Neural progenitor cell (in vitro differentiated cells): ENCODE results near the gene ERC2. TPM values are rescaled to one million over a fixed set of nuclear protein-coding genes. Genes with fewer than 3 reads are reported as not detected.

ENCODE experiments used
- DNase-seq: peaks from one replicate; pipeline ENCODE4 v3.0.0-alpha.2; 2016; ENCODE audit warnings: low spot score
- H2AFZ ChIP-seq: fragments of 200-600 bp; sonication (generic); replicated peaks from 2 replicates; pipeline ENCODE4 v1.6.1; 2016; ENCODE audit warnings: antibody characterized with exemption
- H3F3A ChIP-seq: fragments of 200-600 bp; sonication (generic); 2 replicates; pipeline ENCODE4 v1.6.1; 2016; ENCODE audit warnings: antibody characterized with exemption, low read depth
- H3K27ac ChIP-seq: fragments of 200-600 bp; sonication (generic); 2 replicates; pipeline ENCODE4 v1.5.1; 2016; ENCODE audit warnings: mild to moderate bottlenecking
- H3K27me3 ChIP-seq: fragments of 200-600 bp; sonication (generic); 2 replicates; pipeline ENCODE4 v1.6.1; 2016; ENCODE audit warnings: mild to moderate bottlenecking, moderate library complexity
- H3K36me3 ChIP-seq: fragments of 200-600 bp; sonication (generic); 2 replicates; pipeline ENCODE4 v1.5.1; 2016
- H3K4me1 ChIP-seq: fragments of 200-600 bp; sonication (generic); 2 replicates; pipeline ENCODE4 v1.6.1; 2016; ENCODE audit warnings: mixed run types
- H3K4me2 ChIP-seq: fragments of 200-600 bp; sonication (generic); 2 replicates; pipeline ENCODE4 v1.6.1; 2016
- H3K4me3 ChIP-seq: fragments of 200-600 bp; sonication (generic); 2 replicates; pipeline ENCODE4 v1.5.1; 2016
- H3K79me2 ChIP-seq: fragments of 200-600 bp; sonication (generic); 2 replicates; pipeline ENCODE4 v1.6.1; 2016; ENCODE audit warnings: low read depth
- H3K9ac ChIP-seq: fragments of 200-600 bp; sonication (generic); 2 replicates; pipeline ENCODE4 v1.6.1; 2016
- H3K9me3 ChIP-seq: fragments of 200-600 bp; sonication (generic); 2 replicates; pipeline ENCODE4 v1.5.1; 2016; ENCODE audit warnings: low read depth
- H4K20me1 ChIP-seq: fragments of 200-600 bp; sonication (generic); 2 replicates; pipeline ENCODE4 v1.6.1; 2016; ENCODE audit warnings: low read depth
- H3K27ac Mint-ChIP-seq: 3 replicates; pipeline ENCODE4 v1.8.0; 2021; ENCODE audit warnings: mixed read lengths
- H3K27me3 Mint-ChIP-seq: 2 replicates; pipeline ENCODE4 v1.8.0; 2022; ENCODE audit warnings: low read depth, mild to moderate bottlenecking, inconsistent platforms, moderate library complexity, mixed read lengths; ENCODE audit not compliant: insufficient read depth
- H3K36me3 Mint-ChIP-seq: 3 replicates; pipeline ENCODE4 v1.8.0; 2021; ENCODE audit warnings: mixed read lengths
- H3K4me1 Mint-ChIP-seq: 3 replicates; pipeline ENCODE4 v1.8.0; 2021; ENCODE audit warnings: mixed read lengths
- H3K4me3 Mint-ChIP-seq: 3 replicates; pipeline ENCODE4 v1.8.0; 2021; ENCODE audit warnings: mild to moderate bottlenecking, moderate library complexity, mixed read lengths
- H3K9me3 Mint-ChIP-seq: 3 replicates; pipeline ENCODE4 v1.8.0; 2020; ENCODE audit warnings: mixed read lengths
- EZH2 ChIP-seq: fragments of 200-600 bp; sonication (generic); IDR thresholded peaks from 2 replicates; pipeline ENCODE4 v1.6.1; 2017; ENCODE audit warnings: antibody characterized with exemption, mild to moderate bottlenecking, moderate library complexity
- EZH2phosphoT487 ChIP-seq: fragments of 200-600 bp; sonication (generic); IDR thresholded peaks from 2 replicates; pipeline ENCODE4 v1.6.1; 2017; ENCODE audit warnings: antibody characterized with exemption
- total RNA-seq: library from RNA; depleted of rRNA; stranded (reverse); fragments of >200 nt; gene quantifications from 2 replicates; pipeline ENCODE4 v1.2.3, GENCODE V29; 2015; ENCODE audit warnings: low replicate concordance
- TF ChIP-seq, protein P1 (sequence below): fragments of 200-600 bp; sonication (generic); IDR thresholded peaks from 2 replicates; pipeline ENCODE4 v1.5.1; 2017; ENCODE audit warnings: antibody characterized with exemption, mild to moderate bottlenecking

The ERC2 gene
- total RNA-seq, 1 donor from 2014 or later, result 24.8 TPM

- Histone ChIP-seq H3K36me3 (no peaks in the 10 kb centered on the region), H3F3A (peaks cover 9% of the 10 kb centered on the region), H4K20me1 (no peaks in the 10 kb centered on the region), H3K4me2 (no peak overlapping the region), H2AFZ (no peak overlapping the region), H3K4me1 (peaks cover 16% of the 10 kb centered on the region), H3K9me3 (no peaks in the 10 kb centered on the region), H3K9ac (no peak overlapping the region), H3K27me3 (no peaks in the 10 kb centered on the region), H3K79me2 (no peaks in the 10 kb centered on the region), H3K4me3 (no peak overlapping the region), H3K27ac (no peak overlapping the region)
- H3K4me3 Mint-ChIP-seq, result no peak overlapping the region
- H3K27me3 Mint-ChIP-seq, result peaks cover 8% of the 10 kb centered on the region
- peaks cover 14% of the 10 kb centered on the region for H3K4me1 Mint-ChIP-seq
- H3K36me3 Mint-ChIP-seq, result peaks cover 5% of the 10 kb centered on the region
- DNase-seq, result no peak
- no peak overlapping the region for H3K27ac Mint-ChIP-seq
- TF ChIP-seq EZH2phosphoT487 (no peak), EZH2 (no peak)
- TF ChIP-seq, protein P1, sequence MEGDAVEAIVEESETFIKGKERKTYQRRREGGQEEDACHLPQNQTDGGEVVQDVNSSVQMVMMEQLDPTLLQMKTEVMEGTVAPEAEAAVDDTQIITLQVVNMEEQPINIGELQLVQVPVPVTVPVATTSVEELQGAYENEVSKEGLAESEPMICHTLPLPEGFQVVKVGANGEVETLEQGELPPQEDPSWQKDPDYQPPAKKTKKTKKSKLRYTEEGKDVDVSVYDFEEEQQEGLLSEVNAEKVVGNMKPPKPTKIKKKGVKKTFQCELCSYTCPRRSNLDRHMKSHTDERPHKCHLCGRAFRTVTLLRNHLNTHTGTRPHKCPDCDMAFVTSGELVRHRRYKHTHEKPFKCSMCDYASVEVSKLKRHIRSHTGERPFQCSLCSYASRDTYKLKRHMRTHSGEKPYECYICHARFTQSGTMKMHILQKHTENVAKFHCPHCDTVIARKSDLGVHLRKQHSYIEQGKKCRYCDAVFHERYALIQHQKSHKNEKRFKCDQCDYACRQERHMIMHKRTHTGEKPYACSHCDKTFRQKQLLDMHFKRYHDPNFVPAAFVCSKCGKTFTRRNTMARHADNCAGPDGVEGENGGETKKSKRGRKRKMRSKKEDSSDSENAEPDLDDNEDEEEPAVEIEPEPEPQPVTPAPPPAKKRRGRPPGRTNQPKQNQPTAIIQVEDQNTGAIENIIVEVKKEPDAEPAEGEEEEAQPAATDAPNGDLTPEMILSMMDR, result no peak
- peaks cover 3% of the 10 kb centered on the region for H3K9me3 Mint-ChIP-seq
Measured at GRCh38 chr3:55604846-55605245, 863.4 kb downstream of the ERC2 start.

DNA sequence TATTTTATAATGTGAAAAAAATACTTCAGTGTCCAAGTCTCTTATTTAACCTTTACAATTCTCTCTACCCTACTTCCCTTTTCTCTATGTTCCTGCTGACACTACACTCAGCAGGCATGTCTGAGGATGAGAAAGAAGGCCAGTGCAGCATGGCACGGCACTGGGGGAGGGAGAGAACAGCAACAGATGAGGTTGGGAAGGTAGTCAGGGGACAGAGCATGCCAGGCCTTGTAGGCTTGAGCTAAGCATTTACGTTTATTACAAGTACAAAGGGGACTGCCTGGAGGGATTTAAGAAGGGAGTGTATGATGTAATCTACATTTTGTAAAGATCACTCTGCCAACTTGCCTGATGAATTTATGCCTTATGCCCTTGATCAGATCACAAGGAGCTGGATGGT, 863.9 kb downstream of the ERC2 start:
- Histone ChIP-seq H3K4me1 (peaks cover 16% of the 10 kb centered on the region), H3F3A (peaks cover 9% of the 10 kb centered on the region), H3K9ac (no peak overlapping the region), H3K9me3 (no peaks in the 10 kb centered on the region), H2AFZ (no peak overlapping the region), H4K20me1 (no peaks in the 10 kb centered on the region), H3K4me3 (no peak overlapping the region), H3K27ac (no peak overlapping the region), H3K4me2 (no peak overlapping the region), H3K79me2 (no peaks in the 10 kb centered on the region), H3K36me3 (no peaks in the 10 kb centered on the region), H3K27me3 (no peaks in the 10 kb centered on the region)
- TF ChIP-seq EZH2phosphoT487 (no peak), EZH2 (no peak)
- TF ChIP-seq, protein P1, result no peak
- Mint-ChIP-seq H3K4me1 (peaks cover 14% of the 10 kb centered on the region), H3K9me3 (peaks cover 3% of the 10 kb centered on the region), H3K36me3 (peaks cover 5% of the 10 kb centered on the region), H3K27ac (no peak overlapping the region), H3K4me3 (no peak overlapping the region), H3K27me3 (peaks cover 8% of the 10 kb centered on the region)
- DNase-seq, result no peak

GRCh38 chr3:55601366-55602080, 866.7 kb downstream of the ERC2 start:
- Histone ChIP-seq H3K4me3 (no peak overlapping the region), H3K4me2 (no peak overlapping the region), H4K20me1 (no peaks in the 10 kb centered on the region), H3K27me3 (no peaks in the 10 kb centered on the region), H3F3A (no peaks in the 10 kb centered on the region), H3K9ac (no peak overlapping the region), H3K36me3 (no peaks in the 10 kb centered on the region), H3K9me3 (no peaks in the 10 kb centered on the region), H2AFZ (no peak overlapping the region), H3K79me2 (no peaks in the 10 kb centered on the region), H3K27ac (no peak overlapping the region), H3K4me1 (no peaks in the 10 kb centered on the region)
- TF ChIP-seq, protein P1, result no peak
- no peak for DNase-seq
- no peaks in the 10 kb centered on the region for H3K27me3 Mint-ChIP-seq
- no peaks in the 10 kb centered on the region for H3K9me3 Mint-ChIP-seq
- H3K27ac Mint-ChIP-seq, result no peak overlapping the region
- H3K36me3 Mint-ChIP-seq, result no peaks in the 10 kb centered on the region
- H3K4me3 Mint-ChIP-seq, result no peak overlapping the region
- H3K4me1 Mint-ChIP-seq, result peaks cover 12% of the 10 kb centered on the region
